ENCODE data around the gene FAM90A1.
"Not testable (repeated sequence)": the region's sequence is repeated elsewhere in the genome, so short reads cannot be mapped to it uniquely, and the experiment has no call there.

Gene FAM90A1

GRCh38 chr12:8179989-8180585, 47.3 kb downstream of the FAM90A1 start:
- peak overlapping the region; percentile 49 for H3K4me3 ChIP-seq (ENCODE audit: severe bottlenecking)
- H3K9me3 ChIP-seq (ENCODE audit: severe bottlenecking); H3K27ac ChIP-seq (ENCODE audit: poor library complexity, severe bottlenecking); H3K36me3 ChIP-seq (ENCODE audit: low read depth); H3K27me3 ChIP-seq (ENCODE audit: insufficient read depth, poor library complexity, severe bottlenecking); ATAC-seq (ENCODE audit: low read depth); H3K4me1 ChIP-seq (ENCODE audit: insufficient read depth, poor library complexity, severe bottlenecking): not testable (repeated sequence)
- TF ChIP-seq, protein P1, sequence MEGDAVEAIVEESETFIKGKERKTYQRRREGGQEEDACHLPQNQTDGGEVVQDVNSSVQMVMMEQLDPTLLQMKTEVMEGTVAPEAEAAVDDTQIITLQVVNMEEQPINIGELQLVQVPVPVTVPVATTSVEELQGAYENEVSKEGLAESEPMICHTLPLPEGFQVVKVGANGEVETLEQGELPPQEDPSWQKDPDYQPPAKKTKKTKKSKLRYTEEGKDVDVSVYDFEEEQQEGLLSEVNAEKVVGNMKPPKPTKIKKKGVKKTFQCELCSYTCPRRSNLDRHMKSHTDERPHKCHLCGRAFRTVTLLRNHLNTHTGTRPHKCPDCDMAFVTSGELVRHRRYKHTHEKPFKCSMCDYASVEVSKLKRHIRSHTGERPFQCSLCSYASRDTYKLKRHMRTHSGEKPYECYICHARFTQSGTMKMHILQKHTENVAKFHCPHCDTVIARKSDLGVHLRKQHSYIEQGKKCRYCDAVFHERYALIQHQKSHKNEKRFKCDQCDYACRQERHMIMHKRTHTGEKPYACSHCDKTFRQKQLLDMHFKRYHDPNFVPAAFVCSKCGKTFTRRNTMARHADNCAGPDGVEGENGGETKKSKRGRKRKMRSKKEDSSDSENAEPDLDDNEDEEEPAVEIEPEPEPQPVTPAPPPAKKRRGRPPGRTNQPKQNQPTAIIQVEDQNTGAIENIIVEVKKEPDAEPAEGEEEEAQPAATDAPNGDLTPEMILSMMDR (IDR thresholded peaks at IDR 0.05; ENCODE audit: poor library complexity, severe bottlenecking) = peak; percentile 74
- peak; percentile 38 for DNase-seq (ENCODE audit: low spot score)

DNA sequence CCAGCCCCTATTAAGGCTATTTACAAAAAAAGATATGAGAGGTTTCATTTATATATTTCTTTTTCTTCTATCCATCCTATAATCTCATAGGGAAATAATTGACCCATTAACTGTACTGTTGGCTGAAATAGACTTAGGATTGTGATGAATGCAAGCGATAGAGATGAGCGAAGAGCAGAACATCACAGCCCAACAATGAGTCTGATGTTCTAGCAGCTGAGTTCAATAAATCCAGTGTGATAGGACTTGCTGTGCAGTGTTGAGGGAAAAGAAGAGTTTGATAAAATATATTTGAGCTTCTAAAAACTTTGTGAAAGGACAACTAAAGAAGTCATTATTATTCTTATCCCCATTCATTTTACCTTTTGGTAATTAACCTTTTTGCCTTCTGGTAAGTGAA, 54.5 kb downstream of the FAM90A1 start:
- H3K9me3 ChIP-seq (ENCODE audit: severe bottlenecking); H3K27me3 ChIP-seq (ENCODE audit: insufficient read depth, poor library complexity, severe bottlenecking); H3K4me3 ChIP-seq (ENCODE audit: severe bottlenecking); H3K36me3 ChIP-seq (ENCODE audit: low read depth); H3K27ac ChIP-seq (ENCODE audit: poor library complexity, severe bottlenecking); ATAC-seq (ENCODE audit: low read depth); DNase-seq (ENCODE audit: low spot score); H3K4me1 ChIP-seq (ENCODE audit: insufficient read depth, poor library complexity, severe bottlenecking): not testable (repeated sequence)

All from RWPE2 (cell line).